Fibroblast of mammary gland (primary cell): ENCODE data around the gene ABHD16B.
A peak's percentile ranks its signal among the peaks of the same experiment; 100 is the strongest.

Source experiments
- DNase-seq: peaks from one replicate; pipeline ENCODE4 v3.0.0-alpha.2; 2010; ENCODE audit warnings: low read depth
- H3K4me3 ChIP-seq: 2 replicates; pipeline ENCODE4 v1.5.1; 2011; ENCODE audit warnings: low read depth, mild to moderate bottlenecking, low read length, moderate library complexity; ENCODE audit not compliant: control insufficient read depth
- TF ChIP-seq, protein P1 (sequence below): conservative IDR thresholded peaks from 2 replicates; pipeline ENCODE4 v1.5.1; 2011; ENCODE audit warnings: low read depth, low read length, inconsistent platforms; ENCODE audit not compliant: control insufficient read depth, insufficient read depth

The ABHD16B gene

GRCh38 chr20:63829603-63829944 is 31.7 kb upstream of the ABHD16B start:
- TF ChIP-seq, protein P1, sequence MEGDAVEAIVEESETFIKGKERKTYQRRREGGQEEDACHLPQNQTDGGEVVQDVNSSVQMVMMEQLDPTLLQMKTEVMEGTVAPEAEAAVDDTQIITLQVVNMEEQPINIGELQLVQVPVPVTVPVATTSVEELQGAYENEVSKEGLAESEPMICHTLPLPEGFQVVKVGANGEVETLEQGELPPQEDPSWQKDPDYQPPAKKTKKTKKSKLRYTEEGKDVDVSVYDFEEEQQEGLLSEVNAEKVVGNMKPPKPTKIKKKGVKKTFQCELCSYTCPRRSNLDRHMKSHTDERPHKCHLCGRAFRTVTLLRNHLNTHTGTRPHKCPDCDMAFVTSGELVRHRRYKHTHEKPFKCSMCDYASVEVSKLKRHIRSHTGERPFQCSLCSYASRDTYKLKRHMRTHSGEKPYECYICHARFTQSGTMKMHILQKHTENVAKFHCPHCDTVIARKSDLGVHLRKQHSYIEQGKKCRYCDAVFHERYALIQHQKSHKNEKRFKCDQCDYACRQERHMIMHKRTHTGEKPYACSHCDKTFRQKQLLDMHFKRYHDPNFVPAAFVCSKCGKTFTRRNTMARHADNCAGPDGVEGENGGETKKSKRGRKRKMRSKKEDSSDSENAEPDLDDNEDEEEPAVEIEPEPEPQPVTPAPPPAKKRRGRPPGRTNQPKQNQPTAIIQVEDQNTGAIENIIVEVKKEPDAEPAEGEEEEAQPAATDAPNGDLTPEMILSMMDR: no peak
- no peak for DNase-seq
- no peak overlapping the region for H3K4me3 ChIP-seq

DNA sequence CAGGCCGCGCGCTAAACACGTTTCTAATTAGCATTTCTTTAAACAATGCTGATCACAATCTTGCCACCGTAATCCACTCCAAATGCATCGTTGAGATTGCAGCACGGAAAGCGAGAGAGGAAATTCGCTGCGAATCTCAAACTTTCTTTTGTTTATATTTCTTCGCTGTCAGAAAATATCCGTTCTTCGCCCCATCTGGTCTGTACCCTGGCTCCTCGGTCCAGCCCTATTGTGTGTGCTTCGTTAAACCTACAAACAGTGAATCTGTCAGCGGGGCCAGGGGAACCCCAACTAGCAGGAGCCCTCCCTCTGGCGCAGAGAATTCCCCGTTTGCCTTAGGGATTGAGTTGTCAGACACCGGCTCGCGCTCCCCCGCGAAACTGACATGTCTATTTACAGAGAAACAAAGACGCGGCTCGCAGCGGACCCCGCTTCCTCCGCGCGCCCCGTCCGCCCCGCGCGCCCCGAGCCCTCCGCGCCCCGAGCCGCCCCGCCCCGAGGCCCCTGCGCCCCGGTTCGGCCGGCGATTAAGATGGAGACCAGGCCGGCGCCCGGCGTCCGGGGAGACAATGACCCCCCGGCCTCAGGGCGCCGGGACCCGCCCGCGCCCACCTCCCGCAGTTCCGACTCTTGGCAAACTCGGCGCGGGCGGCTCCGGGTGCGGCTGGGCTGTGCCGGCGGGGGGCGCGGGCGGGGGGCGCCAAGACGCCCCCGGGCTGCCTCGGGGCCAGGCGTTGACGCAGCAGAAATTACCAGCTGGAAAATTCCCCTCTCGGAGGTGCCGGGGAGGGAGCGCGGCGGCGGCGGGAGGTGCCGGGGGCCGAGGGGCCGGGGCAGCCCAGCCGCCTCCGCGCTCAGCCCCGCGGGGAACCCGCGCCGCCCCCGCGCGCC is 31.1 kb upstream of the ABHD16B start:
- DNase-seq: no peak
- TF ChIP-seq, protein P1: no peak
- peak overlapping the region; percentile 25 for H3K4me3 ChIP-seq

GRCh38 chr20:63830841-63831588 is 30.3 kb upstream of the ABHD16B start, which contains the start of gene ZBTB46:
Gene ZBTB46 (minus strand): TSS chr20:63831264. CDS start chr20:63790757, 40,507 bp downstream.
- no peak for DNase-seq
- H3K4me3 ChIP-seq: peak within 1 kb of the TSS; percentile 25
- TF ChIP-seq, protein P1: no peak

GRCh38 chr20:63831646-63831992 is 29.7 kb upstream of the ABHD16B start:
- no peak overlapping the region for H3K4me3 ChIP-seq
- TF ChIP-seq, protein P1: no peak
- DNase-seq: no peak

DNA sequence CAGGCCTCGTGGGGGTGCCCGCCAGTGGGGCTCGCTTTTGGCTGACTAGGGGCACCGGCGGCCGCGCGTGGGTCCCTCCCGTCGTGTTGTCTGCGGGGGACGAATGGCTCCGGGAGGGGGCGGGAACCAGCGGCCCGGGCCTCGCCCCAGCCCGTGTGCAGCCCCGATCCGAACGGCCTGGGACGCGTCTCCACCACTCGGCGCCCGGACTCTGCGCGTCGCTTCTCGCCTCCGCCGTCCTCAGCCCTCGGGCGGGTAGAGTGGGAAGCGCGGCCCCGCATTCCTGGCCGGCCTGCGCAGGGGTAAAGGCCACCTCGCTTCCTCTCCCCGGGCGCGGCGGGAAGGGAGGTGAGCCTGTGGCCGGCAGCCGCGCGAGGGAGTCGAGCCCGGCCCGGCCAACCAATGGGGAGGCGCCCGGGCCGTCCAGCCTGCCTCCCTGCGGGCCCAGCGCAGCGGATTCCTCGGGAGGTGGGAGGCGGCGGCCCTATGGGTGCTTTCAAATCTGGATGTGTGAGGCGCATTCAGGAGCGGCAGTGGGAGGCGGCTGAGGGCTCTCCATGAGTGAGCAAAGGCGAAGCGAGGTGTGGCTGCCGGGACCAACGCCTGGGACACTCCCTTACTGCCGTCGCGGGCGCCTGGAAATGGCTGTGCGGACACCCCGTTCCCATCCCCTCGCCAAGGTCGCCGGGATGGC is 29.2 kb upstream of the ABHD16B start:
- no peak for DNase-seq
- H3K4me3 ChIP-seq: no peak overlapping the region
- TF ChIP-seq, protein P1: no peak

DNA sequence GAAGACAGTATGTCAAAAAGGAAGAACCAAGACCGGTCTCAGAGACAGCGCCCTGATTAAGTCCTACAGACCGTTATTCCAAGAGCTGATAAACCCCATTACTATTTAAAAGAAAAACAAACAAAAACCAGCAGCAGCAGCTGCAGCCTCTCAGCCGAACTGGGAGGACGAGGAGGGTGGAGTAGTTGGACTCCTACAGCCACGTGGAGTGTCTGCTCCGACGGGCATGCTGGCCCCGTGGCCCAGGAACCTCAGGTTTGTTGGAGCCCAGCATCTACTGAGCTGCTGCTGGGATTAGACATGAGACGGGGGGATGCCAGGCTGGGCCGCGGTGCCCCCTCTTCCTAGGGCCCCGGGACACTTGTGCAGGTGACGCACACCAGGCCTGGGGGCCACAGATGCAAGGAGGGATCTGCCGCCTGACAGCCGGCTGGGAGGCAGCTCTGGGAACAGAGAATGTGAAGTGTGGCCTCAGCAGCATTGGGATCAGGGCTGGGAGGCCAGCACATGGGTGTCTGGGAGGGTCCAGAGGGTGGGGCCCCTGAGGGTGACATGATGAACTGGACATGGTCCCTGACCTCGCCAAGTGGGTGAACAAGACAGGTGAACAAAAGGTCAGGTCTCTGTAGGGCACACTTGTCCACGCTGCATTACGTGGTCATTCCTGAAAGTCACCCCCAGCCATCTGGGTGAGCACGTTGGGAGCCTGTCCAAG is 27.4 kb upstream of the ABHD16B start:
- TF ChIP-seq, protein P1: no peak
- DNase-seq: peak; percentile 30
- H3K4me3 ChIP-seq: no peak overlapping the region
